Spleen (tissue), 7 donors: Measurements from ENCODE around the gene SSBP3.

Source experiments
- POLR2A ChIP-seq, 3 donors: fragments of 450-650 bp; IDR thresholded peaks; one replicate each; pipeline ENCODE4 v1.5.1; 2017; ENCODE audit warnings: antibody characterized with exemption in 3 of 3, mild to moderate bottlenecking in 1 of 3
- POLR2AphosphoS5 ChIP-seq, 3 donors: sonication (generic); formaldehyde crosslinking; IDR thresholded peaks; one replicate each; pipeline ENCODE4 v1.5.1; 2017; ENCODE audit warnings: antibody characterized with exemption in 3 of 3
- TF ChIP-seq, protein P1 (sequence below), 11 experiments: fragments of 200-600 bp in 7 of 11; fragments of 450-650 bp in 4 of 11; sonication (generic) in 4 of 11; IDR thresholded peaks in 8 of 11; conservative IDR thresholded peaks in 3 of 11; 1 replicate in 7 of 11; 2 replicates in 4 of 11; pipeline versions ENCODE4 v1.4.0 to v1.8.0; 2016 to 2021; ENCODE audit warnings: antibody characterized with exemption in 11 of 11, inconsistent platforms in 4 of 11, mild to moderate bottlenecking in 1 of 11
- donor health status: DM: no; HTN: no; CAD: no; lungs with moderate emphysema.
- donor health status: DM: no; HTN: no; CAD: no.
- donor health status: DM: no; HTN: no; CAD: no.

DNA sequence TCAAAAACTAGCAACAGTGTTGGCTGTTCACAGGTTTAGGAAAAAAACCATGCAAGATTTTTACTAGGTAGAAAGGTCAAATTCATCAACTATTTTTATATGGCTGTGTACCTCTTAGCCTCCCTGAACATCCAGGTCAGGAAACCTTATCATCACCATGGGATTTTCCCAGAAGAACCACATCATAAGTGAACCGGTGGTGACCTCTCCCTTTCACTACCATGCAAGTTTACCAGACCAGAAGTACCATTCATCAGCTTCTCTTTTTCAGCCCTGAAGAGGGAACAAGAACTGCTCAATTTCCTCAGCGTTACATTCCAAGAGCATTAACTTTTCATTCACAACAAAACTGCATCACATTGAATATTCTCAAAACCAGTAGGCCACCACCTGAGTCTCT lies 5.9 kb downstream of the SSBP3 start:
- TF ChIP-seq, protein P1, sequence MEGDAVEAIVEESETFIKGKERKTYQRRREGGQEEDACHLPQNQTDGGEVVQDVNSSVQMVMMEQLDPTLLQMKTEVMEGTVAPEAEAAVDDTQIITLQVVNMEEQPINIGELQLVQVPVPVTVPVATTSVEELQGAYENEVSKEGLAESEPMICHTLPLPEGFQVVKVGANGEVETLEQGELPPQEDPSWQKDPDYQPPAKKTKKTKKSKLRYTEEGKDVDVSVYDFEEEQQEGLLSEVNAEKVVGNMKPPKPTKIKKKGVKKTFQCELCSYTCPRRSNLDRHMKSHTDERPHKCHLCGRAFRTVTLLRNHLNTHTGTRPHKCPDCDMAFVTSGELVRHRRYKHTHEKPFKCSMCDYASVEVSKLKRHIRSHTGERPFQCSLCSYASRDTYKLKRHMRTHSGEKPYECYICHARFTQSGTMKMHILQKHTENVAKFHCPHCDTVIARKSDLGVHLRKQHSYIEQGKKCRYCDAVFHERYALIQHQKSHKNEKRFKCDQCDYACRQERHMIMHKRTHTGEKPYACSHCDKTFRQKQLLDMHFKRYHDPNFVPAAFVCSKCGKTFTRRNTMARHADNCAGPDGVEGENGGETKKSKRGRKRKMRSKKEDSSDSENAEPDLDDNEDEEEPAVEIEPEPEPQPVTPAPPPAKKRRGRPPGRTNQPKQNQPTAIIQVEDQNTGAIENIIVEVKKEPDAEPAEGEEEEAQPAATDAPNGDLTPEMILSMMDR (IDR thresholded peaks at IDR 0.05 in 8 of 11, conservative IDR thresholded peaks at IDR 0.05 in 3 of 11): no peak
- no peak for TF ChIP-seq POLR2AphosphoS5 (IDR thresholded peaks at IDR 0.05)
- TF ChIP-seq POLR2A (IDR thresholded peaks at IDR 0.05): no peak
